GM19455 (cell line): Measurements from ENCODE around the gene DNAJB13.
"Not testable (repeated sequence)": the region's sequence is repeated elsewhere in the genome, so short reads cannot be mapped to it uniquely, and the experiment has no call there.

Experiments used
- ATAC-seq: cut with Tn5 transposase; IDR thresholded peaks from one replicate; pipeline ENCODE4 v1.9.1; 2021; ENCODE audit not compliant: unreplicated experiment

The DNAJB13 gene

GRCh38 chr11:73950869-73951710, at the start of gene DNAJB13:
Gene DNAJB13, plus strand, starts transcription at chr11:73951026. Its CDS starts 44 bp downstream, at chr11:73951070.
- ATAC-seq: no peak

GRCh38 chr11:73902303-73902702, 48.5 kb upstream of the DNAJB13 start:
- ATAC-seq: no peak

GRCh38 chr11:73907191-73907590, 43.6 kb upstream of the DNAJB13 start:
- ATAC-seq: no peak

- no peak for ATAC-seq
Measured at GRCh38 chr11:73912026-73912425, 38.8 kb upstream of the DNAJB13 start.

DNA sequence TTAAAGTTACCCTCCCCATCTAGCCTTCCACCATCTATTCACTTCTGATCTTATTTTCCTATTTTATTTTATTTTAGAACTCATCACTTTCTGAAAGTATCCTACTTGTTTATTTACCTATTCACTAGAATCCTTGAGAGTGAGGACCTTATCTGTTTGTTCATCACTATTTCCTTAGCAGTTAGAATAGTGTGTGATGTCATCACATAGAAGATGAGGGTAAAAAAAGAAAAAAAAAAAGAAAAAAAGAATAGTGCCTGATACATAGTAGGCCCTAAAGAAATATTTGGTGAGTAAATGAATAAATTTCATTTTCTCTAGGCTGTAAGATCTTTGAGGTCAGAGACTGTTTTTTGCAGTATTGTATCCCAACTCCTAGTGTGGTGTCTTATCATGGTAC, 37.4 kb upstream of the DNAJB13 start:
- no peak for ATAC-seq

GRCh38 chr11:73914284-73914683, 36.5 kb upstream of the DNAJB13 start:
- ATAC-seq: no peak

- ATAC-seq: no peak
Measured at GRCh38 chr11:73916435-73916834, 34.4 kb upstream of the DNAJB13 start.

DNA sequence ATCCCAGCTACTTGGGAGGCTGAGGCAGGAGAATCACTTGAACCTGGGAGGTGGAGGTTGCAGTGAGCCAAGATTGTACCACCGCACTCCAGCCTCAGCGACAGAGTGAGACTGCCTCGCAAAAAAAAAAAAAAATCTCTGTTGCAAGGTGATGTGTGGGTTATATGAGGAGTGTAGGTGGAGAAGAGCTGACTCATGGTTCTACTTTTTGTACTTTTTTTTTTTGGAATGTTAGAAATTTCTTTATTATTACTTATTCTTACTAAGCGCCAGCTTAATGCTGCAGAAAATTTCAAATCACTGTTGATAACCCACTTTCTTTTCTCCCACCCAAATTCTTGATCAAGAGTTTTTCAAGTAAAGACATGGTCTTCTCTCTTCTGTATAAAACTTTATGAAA, 29.6 kb upstream of the DNAJB13 start:
- ATAC-seq: no peak

DNA sequence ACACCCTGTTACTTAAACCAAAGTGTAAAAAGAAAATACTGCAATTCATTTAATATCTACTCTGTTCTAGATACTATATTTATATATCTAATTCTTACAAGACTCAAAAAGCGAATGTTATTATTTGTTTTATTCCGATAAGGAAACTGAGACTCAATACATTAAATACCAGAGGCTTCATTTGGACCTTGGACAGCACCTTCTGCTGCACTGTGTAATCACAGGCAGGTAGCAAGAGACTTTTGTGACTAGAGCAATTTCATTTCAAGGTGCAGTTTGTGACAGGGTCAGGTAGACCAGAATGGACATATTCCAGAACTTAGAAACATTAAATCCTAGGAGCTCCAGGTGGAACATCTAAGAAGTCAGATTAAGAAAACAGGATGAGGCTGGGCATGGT, 21.4 kb upstream of the DNAJB13 start:
- ATAC-seq: no peak

GRCh38 chr11:73931039-73931645, 19.7 kb upstream of the DNAJB13 start:
- ATAC-seq: no peak

GRCh38 chr11:73931951-73932350, 18.9 kb upstream of the DNAJB13 start:
- ATAC-seq: no peak

- no peak for ATAC-seq
Measured at GRCh38 chr11:73932781-73933180, 18.0 kb upstream of the DNAJB13 start.

DNA sequence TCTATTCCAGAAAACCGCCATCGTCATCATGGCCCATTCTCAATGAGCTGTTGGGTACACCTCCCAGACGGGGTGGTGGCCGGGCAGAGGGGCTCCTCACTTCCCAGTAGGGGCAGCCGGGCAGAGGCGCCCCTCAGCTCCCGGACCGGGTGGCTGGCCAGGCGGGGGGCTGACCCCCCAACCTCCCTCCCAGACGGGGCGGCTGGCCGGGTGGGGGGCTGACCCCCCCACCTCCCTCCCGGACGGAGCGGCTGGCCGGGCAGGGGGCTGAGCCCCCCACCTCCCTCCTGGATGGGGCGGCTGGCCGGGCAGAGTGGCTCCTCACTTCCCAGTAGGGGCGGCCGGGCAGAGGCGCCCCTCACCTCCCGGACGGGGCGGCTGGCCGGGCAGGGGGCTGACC, 14.8 kb upstream of the DNAJB13 start:
- ATAC-seq: not testable (repeated sequence)

DNA sequence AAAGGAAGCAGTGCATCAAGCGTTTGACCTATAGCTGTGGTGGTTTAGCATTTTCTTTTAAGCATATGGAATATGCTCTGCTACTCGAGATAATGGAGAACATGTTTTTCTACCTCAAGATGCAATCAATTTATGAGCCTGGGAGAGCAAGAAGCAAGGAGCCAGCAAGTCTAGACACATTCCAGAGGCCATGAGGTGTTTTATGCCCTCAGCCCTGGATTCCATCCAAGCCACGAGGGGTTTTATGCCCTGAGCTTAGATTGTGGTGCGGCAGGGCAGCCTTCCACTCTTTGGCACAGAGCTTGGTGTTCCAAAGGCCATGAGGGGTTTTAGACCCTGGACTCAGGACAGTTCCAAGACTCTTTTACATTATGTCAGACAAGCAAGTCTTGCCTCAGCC, 11.7 kb upstream of the DNAJB13 start:
- ATAC-seq: no peak

- no peak for ATAC-seq
Measured at GRCh38 chr11:73940801-73941570, 9.8 kb upstream of the DNAJB13 start.

- no peak for ATAC-seq
Measured at GRCh38 chr11:73942010-73942409, 8.8 kb upstream of the DNAJB13 start.

GRCh38 chr11:73944085-73944484, 6.7 kb upstream of the DNAJB13 start:
- ATAC-seq: no peak

- ATAC-seq: no peak
Measured at GRCh38 chr11:73944901-73945300, 5.9 kb upstream of the DNAJB13 start.

DNA sequence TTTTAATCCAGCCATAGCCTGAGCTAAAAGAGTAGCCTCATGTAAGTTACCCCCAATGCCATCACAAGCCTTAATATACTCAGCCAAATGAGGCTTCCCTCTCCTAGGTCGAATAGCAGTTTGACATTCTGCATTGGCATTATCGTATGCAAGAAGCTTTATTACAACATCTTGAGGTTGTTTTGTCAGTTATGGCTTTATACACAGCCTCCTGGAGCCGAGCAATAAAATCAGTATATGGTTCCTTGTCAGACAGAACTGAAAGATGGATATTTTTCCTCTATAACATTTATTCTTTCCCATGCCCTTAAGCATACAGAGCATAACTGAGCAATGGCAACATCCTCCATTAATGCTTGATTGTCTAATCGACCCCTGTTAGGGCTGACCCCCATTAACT, 5.4 kb upstream of the DNAJB13 start:
- no peak for ATAC-seq

- ATAC-seq: no peak
Measured at GRCh38 chr11:73946798-73947458, 3.9 kb upstream of the DNAJB13 start.

DNA sequence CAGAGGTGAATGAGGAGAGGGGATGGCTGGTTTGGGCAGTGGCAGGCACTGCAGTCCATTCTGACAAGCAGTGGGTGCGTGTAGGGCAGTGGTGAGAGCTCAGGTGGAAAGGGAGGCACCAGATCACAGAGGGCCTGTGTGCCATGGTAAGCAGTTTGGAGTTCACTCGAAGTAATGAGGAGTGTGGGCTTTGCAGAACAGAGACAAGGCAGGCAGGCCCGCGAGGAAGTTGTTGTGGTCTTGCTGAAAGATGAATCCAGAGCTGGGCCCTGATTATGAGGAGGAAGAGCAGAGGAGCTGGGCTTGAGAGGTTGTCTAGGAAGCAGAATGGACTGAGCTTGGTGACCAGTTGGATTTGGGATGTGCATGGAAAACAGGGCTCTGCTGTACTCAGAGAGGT, 1.6 kb upstream of the DNAJB13 start:
- ATAC-seq: no peak
